Body of pancreas (tissue), 4 donors: ENCODE measurements around the gene TLDC2.

Experiments
- POLR2A ChIP-seq, 3 donors: fragments of 450-650 bp; IDR thresholded peaks; one replicate each; pipeline ENCODE4 v1.6.1; 2016; ENCODE audit warnings: antibody characterized with exemption in 3 of 3, mild to moderate bottlenecking in 2 of 3
- TF ChIP-seq, protein P1 (sequence below), 7 experiments: fragments of 450-650 bp in 4 of 7; fragments of 200-600 bp in 3 of 7; sonication (generic) in 3 of 7; IDR thresholded peaks; one replicate each; pipeline ENCODE4 v1.5.1; 2016 to 2019; ENCODE audit warnings: antibody characterized with exemption in 7 of 7

DNA sequence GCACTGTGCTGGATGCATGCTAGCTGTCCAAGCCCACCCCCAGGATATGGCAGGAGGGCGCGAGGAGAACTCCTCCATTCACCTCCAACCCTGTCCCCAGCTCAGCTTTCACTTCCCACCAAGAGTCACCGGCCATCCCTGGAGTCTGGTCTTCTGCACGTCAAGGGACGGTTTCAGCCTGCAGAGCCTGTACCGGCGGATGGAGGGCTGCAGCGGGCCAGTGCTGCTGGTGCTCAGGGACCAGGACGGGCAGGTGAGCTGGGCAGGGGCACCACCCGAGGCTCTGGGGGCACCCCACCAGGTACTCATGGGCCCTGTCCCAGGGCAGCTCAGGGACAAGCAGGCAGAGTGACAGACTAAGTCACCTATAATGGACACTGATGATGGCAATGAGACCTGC is 3.0 kb downstream of the TLDC2 start:
- no peak for TF ChIP-seq POLR2A (IDR thresholded peaks at IDR 0.05)
- TF ChIP-seq, protein P1, sequence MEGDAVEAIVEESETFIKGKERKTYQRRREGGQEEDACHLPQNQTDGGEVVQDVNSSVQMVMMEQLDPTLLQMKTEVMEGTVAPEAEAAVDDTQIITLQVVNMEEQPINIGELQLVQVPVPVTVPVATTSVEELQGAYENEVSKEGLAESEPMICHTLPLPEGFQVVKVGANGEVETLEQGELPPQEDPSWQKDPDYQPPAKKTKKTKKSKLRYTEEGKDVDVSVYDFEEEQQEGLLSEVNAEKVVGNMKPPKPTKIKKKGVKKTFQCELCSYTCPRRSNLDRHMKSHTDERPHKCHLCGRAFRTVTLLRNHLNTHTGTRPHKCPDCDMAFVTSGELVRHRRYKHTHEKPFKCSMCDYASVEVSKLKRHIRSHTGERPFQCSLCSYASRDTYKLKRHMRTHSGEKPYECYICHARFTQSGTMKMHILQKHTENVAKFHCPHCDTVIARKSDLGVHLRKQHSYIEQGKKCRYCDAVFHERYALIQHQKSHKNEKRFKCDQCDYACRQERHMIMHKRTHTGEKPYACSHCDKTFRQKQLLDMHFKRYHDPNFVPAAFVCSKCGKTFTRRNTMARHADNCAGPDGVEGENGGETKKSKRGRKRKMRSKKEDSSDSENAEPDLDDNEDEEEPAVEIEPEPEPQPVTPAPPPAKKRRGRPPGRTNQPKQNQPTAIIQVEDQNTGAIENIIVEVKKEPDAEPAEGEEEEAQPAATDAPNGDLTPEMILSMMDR (IDR thresholded peaks at IDR 0.05): no peak
